Colon (tissue), 2 donors: Measurements from ENCODE around the gene SLC25A47.
A peak's percentile ranks its signal among the peaks of the same experiment; 100 is the strongest.

ENCODE experiments used
- FAIRE-seq: peaks from 2 replicates; lab custom pipeline; 2012; peaks lifted over from hg19 to GRCh38; lab: Jason Lieb, UNC
- donor health status: control.
- donor health status: control.

Gene SLC25A47

DNA sequence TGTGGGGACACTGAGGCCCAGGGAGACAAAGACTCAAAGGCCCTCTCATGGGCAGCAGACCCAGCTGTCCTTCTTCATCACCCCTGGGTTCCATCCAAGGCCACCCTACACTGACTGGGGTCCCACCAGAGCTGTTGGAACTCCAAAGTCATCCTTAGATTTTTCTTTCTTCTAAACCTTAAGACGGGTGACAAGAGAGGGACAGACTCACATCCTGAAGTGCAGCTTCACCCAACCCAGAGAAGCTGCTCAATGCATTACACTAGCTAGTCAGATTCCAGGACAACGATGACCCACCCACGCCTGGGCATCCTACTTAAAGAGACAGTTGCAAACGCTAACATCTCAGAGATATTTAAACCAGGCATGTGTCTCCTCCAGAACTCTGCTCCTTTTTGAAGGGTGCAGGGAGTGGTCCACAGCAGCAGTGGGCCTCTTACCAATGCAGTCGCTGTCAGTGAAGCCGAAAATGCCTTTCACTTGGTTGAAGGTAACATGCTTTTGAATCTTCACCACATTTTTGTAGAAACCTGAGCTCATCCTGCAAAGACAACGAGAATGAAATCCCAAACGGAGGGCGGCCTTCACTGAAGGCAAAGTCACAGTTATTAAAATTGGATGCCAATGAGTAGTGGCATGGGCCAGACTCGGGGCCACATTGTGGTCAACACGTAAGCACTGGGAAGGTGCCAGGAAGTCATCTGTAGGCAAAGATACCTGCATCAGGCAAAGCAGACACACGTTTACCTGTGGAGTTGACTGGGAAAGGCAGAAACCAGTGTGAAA, 23.4 kb downstream of the SLC25A47 start:
- FAIRE-seq: no peak

GRCh38 chr14:100348253-100348729, 25.2 kb downstream of the SLC25A47 start:
- FAIRE-seq: no peak

DNA sequence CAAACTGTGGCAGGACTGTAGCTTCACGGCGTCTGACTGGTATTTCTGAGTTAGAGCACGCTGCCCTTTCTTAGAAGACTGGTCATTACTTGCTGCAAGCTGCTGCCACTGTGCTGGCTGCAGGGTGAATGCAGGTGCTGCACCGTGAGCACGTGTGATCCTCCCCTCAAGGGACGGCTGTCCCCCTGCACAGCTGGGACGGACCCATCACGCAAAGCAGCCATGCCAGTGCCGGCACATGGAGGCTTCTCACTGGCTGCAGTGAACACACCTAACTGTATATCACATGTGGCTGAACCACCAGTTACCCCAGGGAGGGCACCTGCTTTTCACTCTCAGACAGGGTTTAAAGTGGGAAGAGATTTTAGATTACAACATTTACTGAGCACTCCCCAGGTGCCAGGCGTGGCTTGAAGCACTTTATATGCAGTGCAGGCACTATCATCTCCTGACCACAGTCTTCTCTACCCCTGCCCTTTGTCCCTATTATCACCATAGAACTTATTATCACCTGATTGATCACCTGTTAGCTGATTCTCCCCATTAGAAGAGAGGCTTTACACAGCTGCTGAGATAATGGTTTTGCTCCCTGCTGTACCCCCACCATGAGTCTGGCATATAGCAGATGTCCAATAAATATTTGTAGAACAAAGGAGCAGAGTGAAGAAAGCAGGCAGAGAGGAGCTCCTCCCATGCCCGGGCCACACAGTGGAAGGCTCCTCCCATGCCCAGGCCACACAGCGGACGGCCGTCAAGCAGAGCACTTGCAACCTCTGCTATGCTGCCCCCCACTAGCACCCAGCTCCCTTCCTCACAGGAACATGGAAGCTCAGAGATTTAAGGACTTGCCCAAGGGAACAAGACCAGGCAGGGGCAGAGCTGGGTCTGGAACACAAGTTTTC, 25.9 kb downstream of the SLC25A47 start:
- no peak for FAIRE-seq

DNA sequence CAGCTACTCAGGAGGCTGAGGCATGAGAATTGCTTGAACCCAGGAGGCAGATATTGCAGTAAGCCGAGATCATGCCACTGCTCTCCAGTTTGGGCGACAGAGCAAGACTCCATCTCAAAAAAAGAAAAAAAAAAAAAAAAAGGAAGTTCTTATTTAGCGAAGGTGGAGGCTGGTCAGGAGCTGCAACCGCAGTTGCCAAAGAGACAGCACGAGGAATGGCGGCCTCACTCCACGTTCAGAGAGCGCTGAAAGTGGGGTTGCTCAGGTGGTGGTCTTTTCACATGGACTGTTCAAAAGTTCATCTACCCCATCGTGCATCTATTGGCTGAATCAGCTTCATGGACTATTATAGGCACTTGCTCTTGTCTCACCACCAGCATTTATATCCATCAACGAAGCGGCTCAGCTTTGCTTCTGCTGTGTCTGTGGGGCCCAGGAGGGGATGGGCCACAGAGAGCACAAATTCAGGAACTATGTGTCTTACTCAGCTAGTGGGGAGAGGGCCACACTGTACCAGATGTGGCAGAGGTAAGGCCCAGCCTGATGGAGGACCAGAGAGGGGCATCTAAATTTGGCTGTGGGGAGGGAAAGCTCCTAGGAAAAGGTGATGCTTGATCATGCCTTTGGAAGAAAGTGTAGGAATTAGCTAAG, 27.3 kb downstream of the SLC25A47 start:
- no peak for FAIRE-seq

- no peak for FAIRE-seq
These were observed 27.8 kb downstream of the SLC25A47 start for GRCh38 chr14:100350986-100351385.

DNA sequence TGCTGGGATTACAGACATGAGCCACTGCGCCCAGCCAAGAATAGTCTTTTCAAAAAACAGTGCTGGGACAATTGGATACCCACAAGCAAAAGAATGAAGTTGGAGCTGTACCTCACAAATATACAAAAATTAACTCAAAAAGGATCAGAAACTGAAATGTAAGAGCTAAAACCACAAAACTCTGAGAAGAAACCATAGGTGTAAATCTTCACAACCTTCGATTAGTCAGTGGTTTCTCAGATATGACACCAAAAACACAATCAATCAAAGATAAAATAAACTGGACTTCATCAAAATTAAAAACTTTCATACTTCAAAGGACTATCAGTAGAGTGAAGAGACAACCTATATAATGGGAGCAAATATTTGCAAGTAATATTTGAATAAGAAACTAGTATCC, 35.3 kb downstream of the SLC25A47 start:
- no peak for FAIRE-seq

DNA sequence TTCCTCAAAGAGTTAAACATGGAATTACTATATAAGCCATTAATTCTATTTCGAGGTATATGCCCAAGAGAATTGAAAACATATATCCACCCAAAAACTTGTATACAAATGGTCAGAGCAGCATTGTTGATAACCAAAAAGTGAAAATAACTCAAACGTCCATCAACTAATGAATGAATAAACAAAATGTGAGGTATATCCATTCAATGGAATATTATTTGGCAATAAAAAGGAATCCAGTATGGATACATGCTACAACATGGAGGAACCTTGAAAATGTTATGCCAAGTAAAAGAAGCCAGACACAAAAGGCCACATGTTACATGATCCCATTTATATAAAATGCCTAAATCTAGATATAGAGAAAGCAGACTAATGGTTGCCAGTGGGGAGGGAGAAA, 36.0 kb downstream of the SLC25A47 start:
- FAIRE-seq: no peak

GRCh38 chr14:100359881-100360280, 36.7 kb downstream of the SLC25A47 start:
- no peak for FAIRE-seq

DNA sequence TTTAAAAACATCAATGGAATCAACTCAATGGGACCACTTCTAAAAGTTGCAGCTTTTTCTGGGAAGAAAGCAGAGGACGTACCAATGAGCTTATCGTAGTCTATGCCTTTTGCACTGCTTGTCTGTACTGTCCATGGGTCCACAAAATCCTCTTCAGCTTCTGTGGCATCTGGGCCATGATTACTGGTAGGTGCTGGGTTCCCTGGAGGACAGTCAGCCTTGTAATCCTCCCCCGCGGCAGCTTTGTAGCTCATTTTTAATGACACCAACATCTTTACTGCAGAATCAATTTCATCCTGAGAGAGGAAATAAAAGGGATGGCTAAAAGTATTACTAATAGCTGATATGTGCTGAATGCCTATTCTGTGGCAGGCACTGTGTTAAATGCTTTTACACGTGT, 38.5 kb downstream of the SLC25A47 start:
- FAIRE-seq: no peak

GRCh38 chr14:100362311-100362927, 39.3 kb downstream of the SLC25A47 start:
- FAIRE-seq: no peak

DNA sequence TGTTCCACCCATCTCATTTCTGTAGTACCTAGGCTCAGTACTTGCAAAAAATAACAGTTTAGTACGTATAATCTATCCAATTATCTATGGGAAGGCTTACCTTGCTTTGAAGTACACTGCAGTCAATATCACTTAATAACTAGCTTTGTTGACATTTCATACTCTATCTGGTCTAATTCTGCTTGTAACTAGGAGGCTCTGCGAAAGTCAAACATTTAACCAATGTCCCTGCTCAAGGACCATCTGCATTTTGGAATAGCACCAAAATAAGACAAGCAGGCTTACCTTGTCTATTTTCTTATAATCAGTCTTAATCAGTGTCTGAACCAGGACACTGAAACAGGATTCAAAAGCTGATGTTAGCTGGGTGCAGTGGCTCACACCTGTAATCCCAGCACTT, 39.9 kb downstream of the SLC25A47 start:
- no peak for FAIRE-seq

DNA sequence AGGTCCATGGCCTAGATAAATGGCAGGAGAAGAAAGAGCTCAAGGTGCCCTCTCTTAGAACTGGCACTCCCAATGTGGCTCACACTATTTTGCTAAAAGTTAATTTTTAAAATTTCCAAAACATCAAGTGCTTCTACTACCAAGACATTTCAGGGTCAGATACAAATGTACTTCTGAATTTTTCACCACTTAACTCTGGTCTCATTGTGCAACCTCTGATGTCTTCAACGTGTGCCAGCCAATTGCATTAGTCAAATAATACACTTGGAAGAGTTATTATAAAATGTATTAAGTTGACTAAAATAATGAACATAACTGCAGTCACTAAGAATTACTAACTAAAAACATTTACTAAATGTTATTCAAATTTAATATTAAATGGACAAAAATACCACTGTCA, 41.3 kb downstream of the SLC25A47 start:
- peak; percentile 18 for FAIRE-seq

- FAIRE-seq: no peak
These were observed 42.6 kb downstream of the SLC25A47 start for GRCh38 chr14:100365741-100366140.

GRCh38 chr14:100369019-100369418, 45.9 kb downstream of the SLC25A47 start:
- no peak for FAIRE-seq

GRCh38 chr14:100370003-100370402, 46.9 kb downstream of the SLC25A47 start:
- no peak for FAIRE-seq

DNA sequence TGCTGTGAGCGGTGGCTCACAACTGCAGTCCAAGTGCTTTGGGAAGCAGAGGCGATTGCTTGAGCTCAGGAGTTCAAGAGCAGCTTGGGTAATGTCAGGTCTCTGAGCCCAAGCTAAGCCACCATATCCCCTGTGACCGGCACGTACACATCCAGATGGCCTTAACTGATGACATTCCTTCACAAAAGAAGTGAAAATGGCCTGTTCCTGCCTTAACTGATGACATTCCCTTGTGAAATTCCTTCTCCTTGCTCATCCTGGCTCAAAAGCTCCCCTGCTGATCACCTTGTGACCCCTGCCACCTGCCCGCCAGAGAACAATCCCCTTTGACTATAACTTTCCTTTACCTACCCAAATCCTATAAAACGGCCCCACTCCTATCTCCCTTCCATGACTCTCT, 48.6 kb downstream of the SLC25A47 start:
- no peak for FAIRE-seq

- FAIRE-seq: no peak
These were observed 49.4 kb downstream of the SLC25A47 start for GRCh38 chr14:100372357-100373048.

DNA sequence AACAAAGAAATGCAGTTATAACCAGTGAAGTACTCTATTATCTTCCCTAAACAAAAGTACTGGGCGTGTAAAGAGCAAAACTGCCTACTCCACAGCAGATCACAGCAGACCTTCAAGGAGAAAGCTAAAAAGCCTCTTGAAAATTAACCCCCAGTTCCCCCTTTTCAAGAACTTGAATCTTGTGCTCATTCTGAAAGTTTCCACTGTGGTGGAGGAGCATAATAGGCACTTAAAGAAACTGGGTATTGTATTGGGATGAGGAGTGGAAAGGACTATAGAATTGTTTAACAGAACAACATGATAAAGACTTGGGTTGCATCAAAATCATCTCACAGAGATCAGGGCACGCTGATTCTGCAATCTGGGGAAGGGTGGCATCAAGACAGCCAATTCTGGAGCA, 51.1 kb downstream of the SLC25A47 start:
- no peak for FAIRE-seq

- FAIRE-seq: no peak
These were observed 51.7 kb downstream of the SLC25A47 start for GRCh38 chr14:100374876-100375265.

- FAIRE-seq: no peak
These were observed 52.3 kb downstream of the SLC25A47 start for GRCh38 chr14:100375266-100375962.
